ENCODE data around the gene FOXO6. TPM values are rescaled to one million over a fixed set of nuclear protein-coding genes. Genes with fewer than 3 reads are reported as not detected.

FOXO6 gene
- polyA plus RNA-seq, 1 of the 3 experiments (the other 2 are of a cell fraction): 0.35 TPM

DNA sequence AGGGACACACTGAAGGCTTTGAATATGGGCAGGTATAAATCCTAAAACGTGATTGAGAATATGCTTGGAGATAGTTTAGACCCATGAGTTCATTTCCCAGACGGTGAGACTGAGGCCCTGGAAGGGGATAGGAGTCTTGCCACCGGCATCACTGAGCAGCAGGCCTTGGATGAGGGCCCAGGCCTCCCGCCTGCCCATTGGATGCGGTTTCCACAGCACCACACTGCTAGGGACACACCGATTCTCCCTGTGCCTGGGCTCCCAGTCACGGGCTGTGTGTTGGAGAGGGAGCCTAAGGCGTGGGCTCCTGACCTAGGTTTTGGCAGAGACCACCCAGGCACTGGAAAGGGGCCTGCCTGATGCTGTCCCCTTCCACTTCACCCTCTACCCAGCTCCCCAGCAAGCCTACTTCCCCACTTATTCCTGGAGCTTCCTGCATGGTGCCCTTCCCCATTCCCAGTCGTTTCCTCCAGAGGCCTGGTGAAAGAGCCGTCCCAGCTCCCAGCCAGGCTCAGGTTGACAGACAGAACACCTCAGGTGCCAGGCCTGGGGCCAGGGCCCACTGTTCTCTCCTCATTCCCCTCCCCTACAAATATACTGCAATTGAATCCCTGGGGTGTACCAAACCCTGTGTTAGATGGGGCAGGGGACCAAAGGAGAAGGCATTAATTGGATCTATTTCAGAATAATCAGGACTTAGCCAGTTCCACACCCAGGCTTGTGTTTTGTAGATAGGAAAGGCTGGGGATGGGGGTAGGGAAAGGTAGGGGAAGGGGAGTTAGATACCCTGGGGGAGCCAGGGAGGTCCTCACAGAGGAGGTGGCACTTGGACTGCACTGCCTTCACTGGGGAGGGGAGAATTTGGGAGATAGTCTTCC is 3.4 kb downstream of the FOXO6 start:
- no peak for TF ChIP-seq RAD21 (IDR thresholded peaks at IDR 0.05; ENCODE audit: low read length)
- TF ChIP-seq, protein P1, sequence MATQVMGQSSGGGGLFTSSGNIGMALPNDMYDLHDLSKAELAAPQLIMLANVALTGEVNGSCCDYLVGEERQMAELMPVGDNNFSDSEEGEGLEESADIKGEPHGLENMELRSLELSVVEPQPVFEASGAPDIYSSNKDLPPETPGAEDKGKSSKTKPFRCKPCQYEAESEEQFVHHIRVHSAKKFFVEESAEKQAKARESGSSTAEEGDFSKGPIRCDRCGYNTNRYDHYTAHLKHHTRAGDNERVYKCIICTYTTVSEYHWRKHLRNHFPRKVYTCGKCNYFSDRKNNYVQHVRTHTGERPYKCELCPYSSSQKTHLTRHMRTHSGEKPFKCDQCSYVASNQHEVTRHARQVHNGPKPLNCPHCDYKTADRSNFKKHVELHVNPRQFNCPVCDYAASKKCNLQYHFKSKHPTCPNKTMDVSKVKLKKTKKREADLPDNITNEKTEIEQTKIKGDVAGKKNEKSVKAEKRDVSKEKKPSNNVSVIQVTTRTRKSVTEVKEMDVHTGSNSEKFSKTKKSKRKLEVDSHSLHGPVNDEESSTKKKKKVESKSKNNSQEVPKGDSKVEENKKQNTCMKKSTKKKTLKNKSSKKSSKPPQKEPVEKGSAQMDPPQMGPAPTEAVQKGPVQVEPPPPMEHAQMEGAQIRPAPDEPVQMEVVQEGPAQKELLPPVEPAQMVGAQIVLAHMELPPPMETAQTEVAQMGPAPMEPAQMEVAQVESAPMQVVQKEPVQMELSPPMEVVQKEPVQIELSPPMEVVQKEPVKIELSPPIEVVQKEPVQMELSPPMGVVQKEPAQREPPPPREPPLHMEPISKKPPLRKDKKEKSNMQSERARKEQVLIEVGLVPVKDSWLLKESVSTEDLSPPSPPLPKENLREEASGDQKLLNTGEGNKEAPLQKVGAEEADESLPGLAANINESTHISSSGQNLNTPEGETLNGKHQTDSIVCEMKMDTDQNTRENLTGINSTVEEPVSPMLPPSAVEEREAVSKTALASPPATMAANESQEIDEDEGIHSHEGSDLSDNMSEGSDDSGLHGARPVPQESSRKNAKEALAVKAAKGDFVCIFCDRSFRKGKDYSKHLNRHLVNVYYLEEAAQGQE (IDR thresholded peaks at IDR 0.05; ENCODE audit: low read depth, low read length): no peak
- no peak for TF ChIP-seq TCF12 (IDR thresholded peaks at IDR 0.05)
- TF ChIP-seq EZH2phosphoT487 (IDR thresholded peaks at IDR 0.05; ENCODE audit: borderline replicate concordance, low read depth): no peak
- TF ChIP-seq, protein P2, sequence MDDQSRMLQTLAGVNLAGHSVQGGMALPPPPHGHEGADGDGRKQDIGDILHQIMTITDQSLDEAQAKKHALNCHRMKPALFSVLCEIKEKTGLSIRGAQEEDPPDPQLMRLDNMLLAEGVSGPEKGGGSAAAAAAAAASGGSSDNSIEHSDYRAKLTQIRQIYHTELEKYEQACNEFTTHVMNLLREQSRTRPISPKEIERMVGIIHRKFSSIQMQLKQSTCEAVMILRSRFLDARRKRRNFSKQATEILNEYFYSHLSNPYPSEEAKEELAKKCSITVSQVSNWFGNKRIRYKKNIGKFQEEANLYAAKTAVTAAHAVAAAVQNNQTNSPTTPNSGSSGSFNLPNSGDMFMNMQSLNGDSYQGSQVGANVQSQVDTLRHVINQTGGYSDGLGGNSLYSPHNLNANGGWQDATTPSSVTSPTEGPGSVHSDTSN (IDR thresholded peaks at IDR 0.05): no peak
- H3K36me3 ChIP-seq (replicated peaks in 1 of 2; ENCODE audit: control insufficient read depth in 1 of 2, insufficient read depth in 2 of 2, low read length in 1 of 2): no peaks in the 10 kb centered on the region
- no peak overlapping the region for H2AFZ ChIP-seq (ENCODE audit: low read depth)
- no peak overlapping the region for H3K4me2 ChIP-seq
- H3K4me1 ChIP-seq (ENCODE audit: control insufficient read depth in 1 of 2, insufficient read depth in 2 of 2, low read depth in 1 of 2, low read length in 1 of 2): peaks cover 17 to 75% of the 10 kb centered on the region in 2 experiments; a peak in 2 of 4 replicates
- no peak for DNase-seq
- peaks cover 10% of the 10 kb centered on the region for H3F3A ChIP-seq (replicated peaks; ENCODE audit: insufficient read depth)
- no peak overlapping the region for H3K4me3 ChIP-seq (ENCODE audit: low read depth in 2 of 2, low read length in 1 of 2)
- no peaks in the 10 kb centered on the region for H4K20me1 ChIP-seq (ENCODE audit: insufficient read depth)
- H3K27me3 ChIP-seq (ENCODE audit: insufficient read depth): no peaks in the 10 kb centered on the region
- H3K9me3 ChIP-seq: no peaks in the 10 kb centered on the region
- H3K9me2 ChIP-seq: no peaks in the 10 kb centered on the region
- H3K9ac ChIP-seq: no peak overlapping the region
- ChIA-PET CTCF (interaction anchor here (2.2 to 5.0 kb wide), 3 partner anchors 40 to 68 kb away, joined by 7 to 56 read pairs (median 35); no protein-coding TSS in a partner anchor), POLR2A (no interaction called here)
- H3K27ac ChIP-seq (ENCODE audit: low read depth in 2 of 2, low read length in 1 of 2): no peak overlapping the region; a peak in 1 of 4 replicates
- no peaks in the 10 kb centered on the region for H3K79me2 ChIP-seq (ENCODE audit: insufficient read depth)
- WGBS (ENCODE audit: low lambda C conversion rate): 96% methylated on average over 4 of the region's 10 CpGs

DNA sequence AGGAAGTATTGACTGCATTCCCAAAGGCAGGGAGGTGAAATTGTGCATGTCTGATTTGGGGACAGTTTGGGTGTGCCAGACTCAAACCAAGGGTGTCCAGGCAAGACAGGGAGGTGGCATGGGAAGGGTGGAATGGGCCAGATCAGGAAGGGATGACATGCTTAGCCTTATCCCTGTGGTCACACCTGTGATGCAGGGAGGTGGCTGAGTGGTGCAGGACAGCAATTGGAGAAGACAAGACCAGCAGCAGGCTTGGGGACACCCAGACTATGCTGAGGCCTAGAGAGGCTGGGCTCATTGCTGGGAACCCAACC is 4.0 kb downstream of the FOXO6 start:
- Histone ChIP-seq H3K4me3 (ENCODE audit: low read depth in 2 of 2, low read length in 1 of 2) (no peak overlapping the region), H3K4me2 (no peak overlapping the region), H3K27ac (ENCODE audit: low read depth in 2 of 2, low read length in 1 of 2) (peak overlapping the region in 1 of 2 experiments; percentile 65; a peak in 2 of 4 replicates), H3K36me3 (replicated peaks in 1 of 2; ENCODE audit: control insufficient read depth in 1 of 2, insufficient read depth in 2 of 2, low read length in 1 of 2) (no peaks in the 10 kb centered on the region), H3K79me2 (ENCODE audit: insufficient read depth) (no peaks in the 10 kb centered on the region), H3K9me2 (no peaks in the 10 kb centered on the region), H2AFZ (ENCODE audit: low read depth) (no peak overlapping the region), H3K9ac (no peak overlapping the region), H3K27me3 (ENCODE audit: insufficient read depth) (no peaks in the 10 kb centered on the region), H3K9me3 (no peaks in the 10 kb centered on the region), H4K20me1 (ENCODE audit: insufficient read depth) (no peaks in the 10 kb centered on the region), H3F3A (replicated peaks; ENCODE audit: insufficient read depth) (peaks cover 10% of the 10 kb centered on the region), H3K4me1 (ENCODE audit: control insufficient read depth in 1 of 2, insufficient read depth in 2 of 2, low read depth in 1 of 2, low read length in 1 of 2) (peaks cover 14 to 73% of the 10 kb centered on the region in 2 experiments; a peak in 2 of 4 replicates)
- ChIA-PET POLR2A (no interaction called here), CTCF (interaction anchor here (1.0 to 2.2 kb wide), 2 partner anchors 58 to 71 kb away, joined by 3 to 6 read pairs; no protein-coding TSS in a partner anchor)
- TF ChIP-seq MEF2A (IDR thresholded peaks at IDR 0.05; ENCODE audit: borderline replicate concordance, low read depth) (no peak), RAD21 (IDR thresholded peaks at IDR 0.05; ENCODE audit: low read length) (no peak), EP300 (IDR thresholded peaks at IDR 0.05; ENCODE audit: borderline replicate concordance in 1 of 2, low read depth in 1 of 2, low read length in 1 of 2) (no peak), TAF1 (IDR thresholded peaks at IDR 0.05; ENCODE audit: borderline replicate concordance, low read depth, low read length) (no peak), FOXM1 (IDR thresholded peaks at IDR 0.05; ENCODE audit: low read depth) (no peak), RFX5 (IDR thresholded peaks at IDR 0.05; ENCODE audit: low read length) (no peak), GABPA (IDR thresholded peaks at IDR 0.05; ENCODE audit: low read depth) (no peak), TEAD4 (IDR thresholded peaks at IDR 0.05; ENCODE audit: borderline replicate concordance, insufficient read depth) (no peak), RXRA (IDR thresholded peaks at IDR 0.05; ENCODE audit: borderline replicate concordance, low read depth) (no peak), EZH2phosphoT487 (IDR thresholded peaks at IDR 0.05; ENCODE audit: borderline replicate concordance, low read depth) (no peak), SMC3 (IDR thresholded peaks at IDR 0.05; ENCODE audit: low read depth, low read length) (no peak), NRF1 (IDR thresholded peaks at IDR 0.05; ENCODE audit: low read depth, low read length) (no peak)
- TF ChIP-seq, protein P2 (IDR thresholded peaks at IDR 0.05): no peak
- TF ChIP-seq, protein P3, sequence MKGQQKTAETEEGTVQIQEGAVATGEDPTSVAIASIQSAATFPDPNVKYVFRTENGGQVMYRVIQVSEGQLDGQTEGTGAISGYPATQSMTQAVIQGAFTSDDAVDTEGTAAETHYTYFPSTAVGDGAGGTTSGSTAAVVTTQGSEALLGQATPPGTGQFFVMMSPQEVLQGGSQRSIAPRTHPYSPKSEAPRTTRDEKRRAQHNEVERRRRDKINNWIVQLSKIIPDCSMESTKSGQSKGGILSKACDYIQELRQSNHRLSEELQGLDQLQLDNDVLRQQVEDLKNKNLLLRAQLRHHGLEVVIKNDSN (IDR thresholded peaks at IDR 0.05; ENCODE audit: borderline replicate concordance, low read depth): no peak
- TF ChIP-seq, protein P4, sequence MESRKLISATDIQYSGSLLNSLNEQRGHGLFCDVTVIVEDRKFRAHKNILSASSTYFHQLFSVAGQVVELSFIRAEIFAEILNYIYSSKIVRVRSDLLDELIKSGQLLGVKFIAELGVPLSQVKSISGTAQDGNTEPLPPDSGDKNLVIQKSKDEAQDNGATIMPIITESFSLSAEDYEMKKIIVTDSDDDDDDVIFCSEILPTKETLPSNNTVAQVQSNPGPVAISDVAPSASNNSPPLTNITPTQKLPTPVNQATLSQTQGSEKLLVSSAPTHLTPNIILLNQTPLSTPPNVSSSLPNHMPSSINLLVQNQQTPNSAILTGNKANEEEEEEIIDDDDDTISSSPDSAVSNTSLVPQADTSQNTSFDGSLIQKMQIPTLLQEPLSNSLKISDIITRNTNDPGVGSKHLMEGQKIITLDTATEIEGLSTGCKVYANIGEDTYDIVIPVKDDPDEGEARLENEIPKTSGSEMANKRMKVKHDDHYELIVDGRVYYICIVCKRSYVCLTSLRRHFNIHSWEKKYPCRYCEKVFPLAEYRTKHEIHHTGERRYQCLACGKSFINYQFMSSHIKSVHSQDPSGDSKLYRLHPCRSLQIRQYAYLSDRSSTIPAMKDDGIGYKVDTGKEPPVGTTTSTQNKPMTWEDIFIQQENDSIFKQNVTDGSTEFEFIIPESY (IDR thresholded peaks at IDR 0.05; ENCODE audit: borderline replicate concordance, low read depth): no peak
- DNase-seq: no peak
